ENCODE data around the gene MFAP4.

The MFAP4 gene

DNA sequence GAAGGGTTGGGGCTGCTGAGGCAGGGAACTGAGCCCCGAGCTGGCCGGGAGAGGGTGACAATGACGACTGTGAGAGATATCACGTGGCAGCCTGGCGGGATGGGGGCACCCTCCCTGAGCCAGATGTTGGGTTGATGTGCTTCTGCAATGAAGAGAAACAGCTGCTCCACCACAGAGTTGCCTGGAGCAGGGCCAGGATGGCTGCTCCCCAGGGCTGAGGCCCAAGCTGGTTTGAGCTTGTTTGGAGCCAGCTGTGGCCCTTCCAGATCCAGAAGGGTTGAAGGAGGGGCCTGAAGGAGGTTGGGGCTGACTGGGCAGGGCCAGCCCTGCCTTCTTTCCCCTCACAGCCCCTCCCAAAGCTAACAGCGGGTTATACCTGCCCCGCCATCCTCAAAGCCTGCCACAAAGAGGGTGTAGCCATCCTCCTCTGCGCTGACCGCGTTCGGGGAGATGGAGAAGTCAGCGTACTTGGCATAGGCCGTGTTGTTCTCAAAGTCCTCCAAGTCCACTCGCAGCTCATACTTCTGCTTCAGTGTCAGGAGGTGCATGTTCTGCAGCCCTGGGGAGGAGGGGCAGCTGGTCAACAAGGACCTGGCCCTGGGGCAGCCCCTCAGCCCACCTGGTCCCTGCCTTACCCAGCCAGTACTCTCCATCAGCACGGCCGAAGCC lies 2.1 kb downstream of the MFAP4 start (continued):
- TF ChIP-seq ZBTB8A (tag by site-specific recombination; IDR thresholded peaks at IDR 0.05) = peak; percentile 45; the same call in 1 of the 2 replicates
- no peak for TF ChIP-seq ZNF175 (tag by site-specific recombination; IDR thresholded peaks at IDR 0.05)
- peak; percentile 24; the same call in 1 of the 2 replicates for TF ChIP-seq ZNF561 (tag by site-specific recombination; IDR thresholded peaks at IDR 0.05; ENCODE audit: borderline replicate concordance)
- peak; percentile 59; the same call in 1 of the 2 replicates for TF ChIP-seq ZIC2 (tag by site-specific recombination; IDR thresholded peaks at IDR 0.05)

DNA sequence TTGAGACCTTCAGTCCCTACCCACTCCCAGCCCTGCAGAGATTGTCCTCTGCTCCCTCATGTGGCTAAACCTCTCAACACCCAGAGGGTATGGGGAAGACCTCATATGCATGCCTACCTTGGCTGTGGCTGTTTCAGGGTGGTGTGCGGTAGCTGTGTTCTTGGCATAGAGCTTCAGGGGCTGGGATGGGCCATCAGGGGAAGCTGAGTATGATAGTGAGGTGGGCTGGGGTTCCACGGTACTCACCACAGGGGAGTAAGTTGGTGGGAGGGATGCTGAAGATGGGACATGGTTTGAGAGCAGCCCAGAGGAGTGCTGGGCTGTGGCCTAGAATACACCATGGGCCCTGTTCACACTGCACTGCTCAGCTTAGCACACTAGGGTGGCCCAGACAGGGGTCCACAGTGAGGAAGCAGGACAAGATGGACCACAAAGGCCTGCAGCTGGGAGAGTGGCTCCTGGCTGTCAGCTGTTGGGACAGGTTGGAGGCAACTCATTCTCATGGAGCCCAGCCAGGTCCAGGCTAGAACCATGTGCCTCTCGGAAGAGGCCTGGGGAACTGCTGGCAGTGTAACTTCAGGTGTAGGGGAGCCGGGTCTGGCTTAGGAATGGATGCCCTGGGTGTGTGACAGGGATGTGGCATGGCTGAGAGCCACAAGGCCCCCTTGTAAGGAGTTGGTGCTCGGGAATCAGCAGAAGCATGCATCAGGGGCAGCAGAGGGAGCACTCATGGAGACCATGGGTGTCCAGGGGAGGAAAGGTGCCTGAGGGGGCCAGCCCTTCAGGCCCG lies 3.1 kb downstream of the MFAP4 start:
- H3K4me3 ChIP-seq (ENCODE audit: low read depth, low read length) = no peak overlapping the region
- ChIA-PET POLR2A (no interaction called here), CTCF (no interaction called here)
- H3K4me1 ChIP-seq (ENCODE audit: control insufficient read depth, insufficient read depth, low read length) = peaks cover 19% of the 10 kb centered on the region
- TF ChIP-seq ZNF558 (tag by site-specific recombination; IDR thresholded peaks at IDR 0.05) = no peak
- no peak for TF ChIP-seq ZBTB20 (tag by site-specific recombination; IDR thresholded peaks at IDR 0.05)
- no peak for TF ChIP-seq KLF16 (tag by site-specific recombination; IDR thresholded peaks at IDR 0.05)
- TF ChIP-seq ZIC2 (tag by site-specific recombination; IDR thresholded peaks at IDR 0.05) = peak; percentile 55
- peaks cover 24 to 64% of the 10 kb centered on the region in 2 experiments for H3K36me3 ChIP-seq (ENCODE audit: control insufficient read depth in 2 of 2, insufficient read depth in 1 of 2, low read length in 2 of 2)
- no peaks in the 10 kb centered on the region for H3K9me3 ChIP-seq (ENCODE audit: control insufficient read depth, insufficient read depth, low read depth, low read length)
- no peak overlapping the region for H3K27ac ChIP-seq (ENCODE audit: extremely low read depth, low read depth, low read length)

DNA sequence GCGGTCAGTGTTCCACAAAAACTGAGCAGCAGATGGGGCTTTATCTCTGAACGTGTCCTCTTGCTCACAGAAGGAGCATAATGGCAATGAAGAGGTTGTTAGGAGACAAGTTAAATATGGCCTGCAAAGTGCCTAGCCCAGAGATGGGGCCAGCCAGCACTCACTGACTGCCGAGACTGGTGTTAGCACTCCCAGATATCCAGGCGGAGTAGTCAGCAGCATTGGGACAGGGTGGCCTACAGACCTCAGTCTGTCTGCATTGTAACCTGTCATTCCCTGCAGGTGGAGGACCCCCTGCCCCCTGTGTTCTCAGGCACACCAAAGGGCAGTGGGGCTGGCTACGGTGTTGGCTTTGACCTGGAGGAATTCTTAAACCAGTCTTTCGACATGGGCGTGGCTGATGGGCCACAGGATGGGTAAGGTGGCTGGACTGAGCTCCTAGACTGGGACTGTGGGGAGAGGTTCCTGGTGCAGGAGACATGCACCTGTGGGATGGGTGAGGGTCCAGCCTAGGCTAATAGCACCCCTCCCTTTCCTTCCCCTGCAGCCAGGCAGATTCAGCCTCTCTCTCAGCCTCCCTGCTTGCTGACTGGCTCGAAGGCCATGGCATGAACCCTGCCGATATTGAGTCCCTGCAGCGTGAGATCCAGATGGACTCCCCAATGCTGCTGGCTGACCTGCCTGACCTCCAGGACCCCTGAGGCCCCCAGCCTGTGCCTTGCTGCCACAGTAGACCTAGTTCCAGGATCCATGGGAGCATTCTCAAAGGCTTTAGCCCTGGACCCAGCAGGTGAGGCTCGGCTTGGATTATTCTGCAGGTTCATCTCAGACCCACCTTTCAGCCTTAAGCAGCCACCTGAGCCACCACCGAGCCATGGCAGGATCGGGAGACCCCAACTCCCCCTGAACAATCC lies 4.2 kb downstream of the MFAP4 start:
- TF ChIP-seq ZNF266 (tag by site-specific recombination; IDR thresholded peaks at IDR 0.05; ENCODE audit: low read depth) (no peak), TRIM28 (IDR thresholded peaks at IDR 0.05; ENCODE audit: borderline replicate concordance, low read length) (no peak), ZNF768 (tag by site-specific recombination; IDR thresholded peaks at IDR 0.05) (no peak), ZNF16 (tag by site-specific recombination; IDR thresholded peaks at IDR 0.05; ENCODE audit: low read depth) (no peak), ZNF501 (tag by site-specific recombination; IDR thresholded peaks at IDR 0.05) (no peak), ZNF239 (tag by site-specific recombination; IDR thresholded peaks at IDR 0.05) (no peak), ZBTB17 (tag by site-specific recombination; IDR thresholded peaks at IDR 0.05) (no peak), ZNF19 (tag by site-specific recombination; IDR thresholded peaks at IDR 0.05; ENCODE audit: low read depth) (no peak), SALL2 (tag by site-specific recombination; IDR thresholded peaks at IDR 0.05; ENCODE audit: borderline replicate concordance) (no peak), ZNF10 (tag by site-specific recombination; IDR thresholded peaks at IDR 0.05) (no peak), ZNF555 (tag by site-specific recombination; conservative IDR thresholded peaks at IDR 0.05) (no peak)
- TF ChIP-seq, protein P1, sequence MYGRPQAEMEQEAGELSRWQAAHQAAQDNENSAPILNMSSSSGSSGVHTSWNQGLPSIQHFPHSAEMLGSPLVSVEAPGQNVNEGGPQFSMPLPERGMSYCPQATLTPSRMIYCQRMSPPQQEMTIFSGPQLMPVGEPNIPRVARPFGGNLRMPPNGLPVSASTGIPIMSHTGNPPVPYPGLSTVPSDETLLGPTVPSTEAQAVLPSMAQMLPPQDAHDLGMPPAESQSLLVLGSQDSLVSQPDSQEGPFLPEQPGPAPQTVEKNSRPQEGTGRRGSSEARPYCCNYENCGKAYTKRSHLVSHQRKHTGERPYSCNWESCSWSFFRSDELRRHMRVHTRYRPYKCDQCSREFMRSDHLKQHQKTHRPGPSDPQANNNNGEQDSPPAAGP (tag by site-specific recombination; IDR thresholded peaks at IDR 0.05) = no peak
- TF ChIP-seq, protein P2, sequence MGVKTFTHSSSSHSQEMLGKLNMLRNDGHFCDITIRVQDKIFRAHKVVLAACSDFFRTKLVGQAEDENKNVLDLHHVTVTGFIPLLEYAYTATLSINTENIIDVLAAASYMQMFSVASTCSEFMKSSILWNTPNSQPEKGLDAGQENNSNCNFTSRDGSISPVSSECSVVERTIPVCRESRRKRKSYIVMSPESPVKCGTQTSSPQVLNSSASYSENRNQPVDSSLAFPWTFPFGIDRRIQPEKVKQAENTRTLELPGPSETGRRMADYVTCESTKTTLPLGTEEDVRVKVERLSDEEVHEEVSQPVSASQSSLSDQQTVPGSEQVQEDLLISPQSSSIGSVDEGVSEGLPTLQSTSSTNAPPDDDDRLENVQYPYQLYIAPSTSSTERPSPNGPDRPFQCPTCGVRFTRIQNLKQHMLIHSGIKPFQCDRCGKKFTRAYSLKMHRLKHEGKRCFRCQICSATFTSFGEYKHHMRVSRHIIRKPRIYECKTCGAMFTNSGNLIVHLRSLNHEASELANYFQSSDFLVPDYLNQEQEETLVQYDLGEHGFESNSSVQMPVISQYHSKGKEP (tag by site-specific recombination; IDR thresholded peaks at IDR 0.05) = no peak
- ChIA-PET CTCF (no interaction called here), POLR2A (no interaction called here)
- Histone ChIP-seq H3K36me3 (ENCODE audit: control insufficient read depth in 2 of 2, insufficient read depth in 1 of 2, low read length in 2 of 2) (peaks cover 24 to 64% of the 10 kb centered on the region in 2 experiments), H3K9me3 (ENCODE audit: control insufficient read depth, insufficient read depth, low read depth, low read length) (no peaks in the 10 kb centered on the region), H3K4me3 (ENCODE audit: low read depth, low read length) (no peak overlapping the region), H3K4me1 (ENCODE audit: control insufficient read depth, insufficient read depth, low read length) (peaks cover 20% of the 10 kb centered on the region), H3K27ac (ENCODE audit: extremely low read depth, low read depth, low read length) (no peak overlapping the region)
